Activated T-helper 1 cell treated with anti-CD3 and anti-CD28 coated beads, Interleukin-12 subunit alpha, Interleukin-12 subunit beta, Interleukin-2, Interleukin-4 antibody, amounts not matched to agents 30 ng/mL and 10 ng/mL and 1 ng/mL, durations not matched to agents 14 hours and 24 hours and 36 hours (primary cell): ENCODE measurements around the gene CORO1C. TPM values are rescaled to one million over a fixed set of nuclear protein-coding genes. Genes with fewer than 3 reads are reported as not detected.
A peak's percentile ranks its signal among the peaks of the same experiment; 100 is the strongest.
"Not testable (repeated sequence)": the region's sequence is repeated elsewhere in the genome, so short reads cannot be mapped to it uniquely, and the experiment has no call there.

Experiments
- DNase-seq: peaks from one replicate; pipeline ENCODE4 v3.0.0; 2021; ENCODE audit warnings: low spot score
- H3K27ac Mint-ChIP-seq: one replicate; pipeline ENCODE4 v1.8.0; 2021; ENCODE audit warnings: mild to moderate bottlenecking, mixed read lengths
- H3K27me3 Mint-ChIP-seq: one replicate; pipeline ENCODE4 v1.8.0; 2022; ENCODE audit warnings: mild to moderate bottlenecking, moderate library complexity, mixed read lengths; ENCODE audit not compliant: insufficient read depth
- H3K36me3 Mint-ChIP-seq: one replicate; pipeline ENCODE4 v1.8.0; 2021; ENCODE audit warnings: low read depth, mixed read lengths
- H3K4me1 Mint-ChIP-seq: one replicate; pipeline ENCODE4 v1.8.0; 2021; ENCODE audit warnings: low read depth, mixed read lengths
- H3K4me3 Mint-ChIP-seq: one replicate; pipeline ENCODE4 v1.8.0; 2021; ENCODE audit warnings: mild to moderate bottlenecking, moderate library complexity, mixed read lengths
- H3K9me3 Mint-ChIP-seq: one replicate; pipeline ENCODE4 v1.8.0; 2021; ENCODE audit warnings: mixed read lengths
- intact Hi-C: fragments of 100-400 bp; cut with micrococcal nuclease; formaldehyde crosslinking; loops from one replicate; pipeline ENCODE4 v1.15.1; 2024
- total RNA-seq: library from RNA; stranded (reverse); gene quantifications from 2 replicates; pipeline ENCODE4 v1.2.3, GENCODE V29; 2022

CORO1C gene
- total RNA-seq, 1 donor from 2014 or later: 46.1 TPM

DNA sequence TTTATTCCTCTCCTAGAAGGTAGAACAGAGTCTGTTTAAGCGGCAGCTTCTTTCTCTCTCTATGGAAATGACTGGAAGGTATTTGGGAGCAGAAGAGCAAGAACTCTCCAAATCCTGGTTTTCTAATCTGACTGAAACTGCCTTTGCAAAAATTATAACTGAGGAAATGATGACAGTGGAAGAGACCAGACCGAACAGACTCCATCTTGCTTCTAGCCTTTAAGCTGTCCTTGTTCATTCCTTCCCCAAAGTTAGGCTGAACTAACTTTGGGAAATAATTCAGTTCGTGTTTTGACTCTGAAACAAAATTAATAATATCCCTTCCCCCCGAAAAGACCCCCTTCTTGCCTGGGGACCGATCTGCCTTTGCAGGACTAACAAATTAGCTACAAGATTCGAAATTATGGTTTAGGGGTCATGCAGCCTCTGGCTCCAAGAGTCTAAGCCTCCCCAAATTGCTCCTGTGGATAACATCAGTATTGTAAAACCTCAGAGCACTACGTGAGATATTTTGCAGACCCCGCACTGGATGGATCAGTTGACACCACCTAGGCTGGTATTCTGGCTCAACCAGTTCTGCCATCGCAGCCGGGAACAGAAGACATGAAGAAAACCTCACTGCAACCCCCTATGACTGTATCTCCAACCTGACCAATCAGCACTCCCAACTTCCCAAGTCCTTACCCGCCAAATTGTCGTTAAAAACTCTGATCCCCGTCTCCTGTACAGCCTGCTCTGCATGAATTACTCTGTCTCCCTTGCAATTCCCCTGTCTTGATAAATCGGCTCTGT, 111.8 kb downstream of the CORO1C start:
- DNase-seq: no peak
- intact Hi-C loops: loop anchor here (5.0 kb wide), 3 partner anchors 73 to 478 kb away; partner anchors contain the start of genes CORO1C and UNG
- Mint-ChIP-seq H3K9me3 (peaks cover 15% of the 10 kb centered on the region), H3K36me3 (peaks cover 52% of the 10 kb centered on the region), H3K4me3 (no peak overlapping the region), H3K27ac (peak overlapping the region; percentile 15), H3K4me1 (peaks cover 57% of the 10 kb centered on the region), H3K27me3 (no peaks in the 10 kb centered on the region)

GRCh38 chr12:108618953-108619274, 112.4 kb downstream of the CORO1C start:
- Mint-ChIP-seq H3K9me3 (peaks cover 15% of the 10 kb centered on the region), H3K4me1 (peaks cover 58% of the 10 kb centered on the region), H3K36me3 (peaks cover 54% of the 10 kb centered on the region)
- not testable (repeated sequence) for H3K27ac Mint-ChIP-seq, DNase-seq, H3K4me3 Mint-ChIP-seq, H3K27me3 Mint-ChIP-seq
- intact Hi-C loops: loop anchor here (1.0 to 5.0 kb wide), 6 partner anchors 10 to 478 kb away; partner anchors contain the start of genes CORO1C, FICD and UNG

DNA sequence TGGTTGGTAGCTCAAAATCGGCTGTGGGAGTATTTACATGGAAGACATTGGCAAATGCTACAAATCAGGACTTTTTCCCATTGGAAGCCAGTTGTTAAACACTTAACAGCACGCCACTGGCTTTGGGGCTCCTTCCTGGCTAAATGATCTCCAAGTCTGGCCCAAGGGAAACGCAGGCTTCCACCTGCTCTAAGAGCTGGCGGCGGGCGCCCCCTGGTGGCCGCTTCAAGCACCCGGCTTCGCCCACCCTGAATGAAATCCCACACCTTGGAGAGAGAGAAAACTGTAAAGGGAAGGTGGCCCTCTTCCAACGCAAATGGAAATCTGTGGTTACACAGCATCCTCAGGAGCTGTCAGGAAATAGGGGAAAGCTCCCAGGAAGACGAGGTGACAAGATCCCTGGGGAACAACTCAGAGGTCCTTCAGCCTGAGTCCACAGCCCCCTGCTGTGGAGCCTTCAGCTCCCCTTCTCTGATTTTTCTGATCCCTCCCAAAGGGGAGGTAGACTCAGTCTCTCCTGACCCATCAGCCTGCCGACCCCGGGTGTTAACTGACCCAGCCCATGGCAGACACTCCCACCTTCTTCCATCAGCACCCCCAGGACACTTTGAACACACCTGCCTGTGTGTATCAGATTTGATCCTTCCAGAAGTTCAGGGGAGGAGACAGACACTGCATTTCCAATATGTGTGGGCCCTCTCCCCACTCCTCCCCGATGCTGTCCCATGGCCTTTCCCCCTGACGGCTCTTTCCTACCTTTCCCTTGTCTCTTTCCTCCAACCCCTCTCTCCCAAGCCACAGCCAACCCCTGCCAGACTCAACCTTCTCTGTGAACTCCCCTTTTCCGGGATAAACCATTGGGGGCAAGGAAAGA, 113.0 kb downstream of the CORO1C start:
- Mint-ChIP-seq H3K36me3 (peaks cover 48% of the 10 kb centered on the region), H3K27me3 (peaks cover 2% of the 10 kb centered on the region), H3K4me3 (no peak overlapping the region), H3K27ac (peak overlapping the region; percentile 57), H3K9me3 (peaks cover 15% of the 10 kb centered on the region), H3K4me1 (peaks cover 57% of the 10 kb centered on the region)
- intact Hi-C loops: loop anchor here (1.0 to 5.0 kb wide), 6 partner anchors 11 to 479 kb away; partner anchors contain the start of genes CORO1C, FICD and UNG
- peak; percentile 69 for DNase-seq

DNA sequence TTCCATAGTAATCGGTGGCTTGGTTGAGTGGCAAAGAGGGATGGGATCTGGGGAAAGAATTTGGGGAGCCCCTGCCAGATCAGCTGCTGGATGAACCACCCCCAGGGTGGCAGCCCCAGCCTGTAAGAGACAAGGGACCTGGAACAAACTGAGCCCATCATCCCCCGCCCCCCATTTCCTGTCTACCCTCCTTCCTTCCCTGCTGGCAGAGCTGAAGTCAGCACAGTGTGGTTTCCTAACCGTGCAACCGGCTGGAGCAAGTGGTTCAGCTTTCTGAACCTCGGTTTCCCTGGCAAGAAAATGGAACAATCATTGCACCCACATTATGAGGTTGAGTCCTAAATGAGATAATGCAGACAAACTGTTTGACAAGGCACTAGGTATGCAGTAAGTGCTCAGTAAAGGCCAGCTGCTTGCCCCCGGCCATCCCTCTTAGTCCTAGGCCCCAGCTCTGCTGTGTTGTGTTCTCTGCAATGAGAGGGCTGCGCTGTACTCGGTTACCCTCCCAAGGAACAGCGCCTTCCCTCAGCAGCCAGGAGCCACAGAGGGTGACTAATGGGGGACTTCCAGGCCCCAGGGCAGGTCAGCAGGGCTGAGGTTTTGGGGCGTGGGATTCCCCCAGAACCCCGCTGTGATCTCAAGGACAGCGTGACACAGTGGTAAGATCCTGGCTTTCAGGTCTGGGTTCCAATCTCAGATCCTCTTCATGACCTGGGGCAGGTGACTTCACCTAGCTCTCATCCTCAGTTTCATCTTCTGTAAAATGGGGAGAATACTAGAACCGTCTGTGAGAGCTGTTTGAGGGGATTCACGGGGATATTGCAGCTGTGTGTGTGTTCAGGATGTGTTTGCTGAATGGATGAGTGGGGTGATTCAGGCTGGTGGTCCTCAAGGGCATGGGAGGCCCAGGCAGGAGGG, 114.1 kb downstream of the CORO1C start:
- peaks cover 39% of the 10 kb centered on the region for H3K36me3 Mint-ChIP-seq
- H3K27ac Mint-ChIP-seq: peak overlapping the region; percentile 97
- peaks cover 59% of the 10 kb centered on the region for H3K4me1 Mint-ChIP-seq
- peak; percentile 80 for DNase-seq
- H3K9me3 Mint-ChIP-seq: peaks cover 15% of the 10 kb centered on the region
- H3K27me3 Mint-ChIP-seq: peaks cover 2% of the 10 kb centered on the region
- intact Hi-C loops: loop anchor here (1.0 to 5.0 kb wide), 7 partner anchors 18 to 480 kb away; partner anchors contain the start of genes CORO1C and UNG
- peak overlapping the region; percentile 66 for H3K4me3 Mint-ChIP-seq

DNA sequence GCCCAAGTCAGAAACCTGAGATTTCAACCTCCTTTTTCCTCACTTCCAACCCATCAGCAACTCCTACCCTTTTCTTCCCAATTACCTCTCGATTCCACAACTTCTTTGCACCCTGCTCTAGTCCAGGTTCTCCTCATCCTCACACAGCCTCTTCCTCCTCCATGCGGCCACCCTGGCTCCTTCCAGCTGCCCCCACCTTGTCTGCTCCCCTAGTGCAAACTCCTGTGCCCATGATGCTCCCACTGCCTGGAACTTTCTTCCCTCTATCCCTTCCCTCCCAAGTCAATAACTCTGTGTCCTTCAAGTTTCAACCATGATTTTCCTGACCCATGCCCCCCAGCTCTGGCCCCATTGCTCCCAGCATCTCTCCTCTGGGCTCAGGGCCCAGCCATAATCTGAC, 115.0 kb downstream of the CORO1C start:
- H3K27me3 Mint-ChIP-seq: peaks cover 2% of the 10 kb centered on the region
- intact Hi-C loops: loop anchor here (5.0 kb wide), 3 partner anchors 76 to 481 kb away; partner anchors contain the start of genes CORO1C and UNG
- peaks cover 66% of the 10 kb centered on the region for H3K4me1 Mint-ChIP-seq
- DNase-seq: no peak
- peaks cover 35% of the 10 kb centered on the region for H3K36me3 Mint-ChIP-seq
- H3K9me3 Mint-ChIP-seq: peaks cover 15% of the 10 kb centered on the region
- peak overlapping the region; percentile 66 for H3K4me3 Mint-ChIP-seq
- H3K27ac Mint-ChIP-seq: peak overlapping the region; percentile 97

DNA sequence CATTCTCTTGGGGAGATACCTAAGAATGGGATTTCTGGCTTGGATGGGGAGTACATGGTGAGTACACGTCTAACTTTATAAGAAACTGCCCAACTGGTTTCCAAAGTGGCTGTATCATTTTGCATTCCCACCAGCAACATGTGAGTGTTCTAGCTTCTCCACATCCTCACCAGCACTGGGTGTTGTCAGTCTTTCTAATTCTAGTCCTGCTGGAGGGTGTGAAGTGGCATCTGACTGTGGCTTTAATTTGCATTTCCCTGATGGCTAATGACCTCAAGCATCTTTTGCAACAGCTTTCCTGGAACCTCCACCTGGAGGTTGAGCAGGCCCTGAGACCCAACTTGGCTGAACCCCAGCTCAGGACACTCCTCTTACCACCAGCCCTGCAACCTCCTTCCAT, 115.4 kb downstream of the CORO1C start:
- peaks cover 15% of the 10 kb centered on the region for H3K9me3 Mint-ChIP-seq
- intact Hi-C loops: loop anchor here (5.0 kb wide), 3 partner anchors 76 to 481 kb away; partner anchors contain the start of genes CORO1C and UNG
- DNase-seq: no peak
- H3K27ac Mint-ChIP-seq: peak overlapping the region; percentile 97
- peaks cover 2% of the 10 kb centered on the region for H3K27me3 Mint-ChIP-seq
- no peak overlapping the region for H3K4me3 Mint-ChIP-seq
- peaks cover 66% of the 10 kb centered on the region for H3K4me1 Mint-ChIP-seq
- peaks cover 31% of the 10 kb centered on the region for H3K36me3 Mint-ChIP-seq

DNA sequence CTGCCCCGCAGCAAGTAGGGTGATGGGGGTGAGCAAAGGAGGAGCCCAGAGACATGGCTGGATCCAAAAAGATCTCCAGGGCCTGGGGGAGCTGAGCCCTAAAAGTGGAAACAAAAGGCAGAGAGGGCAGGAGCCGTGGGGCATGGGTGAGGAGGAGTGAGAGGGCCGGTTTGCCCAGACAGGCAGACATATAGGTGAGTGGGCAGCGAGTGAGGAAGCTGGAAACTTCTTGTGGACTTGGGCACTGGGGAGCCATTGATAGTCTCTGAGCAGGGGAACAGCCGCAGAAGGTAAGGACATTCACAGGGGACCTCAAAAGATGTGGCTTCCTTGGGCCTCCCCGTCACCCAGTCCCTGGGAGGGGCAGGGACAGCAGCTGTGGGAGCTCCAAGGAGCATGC, 116.7 kb downstream of the CORO1C start:
- H3K4me3 Mint-ChIP-seq: no peak overlapping the region
- intact Hi-C loops: loop anchor here (5.0 kb wide), 3 partner anchors 78 to 483 kb away; partner anchors contain the start of genes CORO1C and UNG

DNA sequence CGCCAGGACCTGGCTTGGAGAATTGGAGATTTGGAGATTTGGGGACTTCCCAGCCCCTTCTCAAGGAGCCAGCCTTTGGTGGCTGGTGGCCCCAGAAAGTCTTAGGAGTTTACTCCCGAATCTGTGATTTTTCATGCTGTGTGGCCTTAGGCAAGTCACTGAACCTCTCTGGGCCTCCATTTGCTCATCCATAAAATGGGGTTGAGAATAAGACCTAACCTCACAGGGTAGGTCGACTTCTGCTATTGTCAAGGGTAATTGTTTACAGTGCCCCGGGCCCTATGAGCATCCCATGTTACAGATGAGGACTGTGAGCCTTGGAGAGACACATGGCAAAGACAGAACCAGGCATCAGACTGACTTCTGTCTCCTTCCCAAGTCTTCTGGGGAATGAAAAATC, 117.3 kb downstream of the CORO1C start:
- H3K27me3 Mint-ChIP-seq: peaks cover 2% of the 10 kb centered on the region
- H3K36me3 Mint-ChIP-seq: peaks cover 28% of the 10 kb centered on the region
- peaks cover 57% of the 10 kb centered on the region for H3K4me1 Mint-ChIP-seq
- H3K4me3 Mint-ChIP-seq: no peak overlapping the region
- peaks cover 15% of the 10 kb centered on the region for H3K9me3 Mint-ChIP-seq
- DNase-seq: no peak
- intact Hi-C loops: no loop called here
- peak overlapping the region; percentile 61 for H3K27ac Mint-ChIP-seq

More for the DNA sequence above, 116.7 kb downstream of the CORO1C start:
- Mint-ChIP-seq H3K27ac (peak overlapping the region; percentile 61), H3K4me1 (peaks cover 61% of the 10 kb centered on the region), H3K27me3 (peaks cover 2% of the 10 kb centered on the region), H3K9me3 (peaks cover 15% of the 10 kb centered on the region), H3K36me3 (peaks cover 28% of the 10 kb centered on the region)
- DNase-seq: no peak

DNA sequence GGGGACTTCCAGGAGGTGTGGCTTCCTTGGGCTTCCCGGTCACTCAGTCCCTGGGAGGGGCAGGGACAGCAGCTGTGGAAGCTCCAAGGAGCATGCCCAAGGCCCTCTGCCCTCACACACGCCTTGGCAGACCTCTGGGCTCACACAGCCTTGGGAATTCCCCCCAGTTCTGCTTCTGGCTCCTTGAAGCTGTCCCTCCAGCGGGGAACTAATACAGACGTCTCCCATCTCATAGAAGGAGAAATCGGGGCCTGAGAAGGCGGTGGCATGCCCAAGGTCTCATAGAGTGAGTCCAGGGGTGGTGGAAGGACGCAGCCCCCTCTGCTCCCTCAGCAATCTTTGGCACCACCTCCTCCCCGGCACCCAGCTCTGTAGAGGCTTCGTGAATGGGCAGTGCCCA, 117.8 kb downstream of the CORO1C start:
- H3K9me3 Mint-ChIP-seq: peaks cover 15% of the 10 kb centered on the region
- DNase-seq: no peak
- intact Hi-C loops: no loop called here
- H3K36me3 Mint-ChIP-seq: peaks cover 27% of the 10 kb centered on the region
- H3K27ac Mint-ChIP-seq: no peak overlapping the region
- peaks cover 2% of the 10 kb centered on the region for H3K27me3 Mint-ChIP-seq
- H3K4me3 Mint-ChIP-seq: no peak overlapping the region
- H3K4me1 Mint-ChIP-seq: peaks cover 53% of the 10 kb centered on the region

GRCh38 chr12:108612788-108613282, 118.5 kb downstream of the CORO1C start:
- peaks cover 2% of the 10 kb centered on the region for H3K27me3 Mint-ChIP-seq
- no peak overlapping the region for H3K4me3 Mint-ChIP-seq
- peaks cover 15% of the 10 kb centered on the region for H3K9me3 Mint-ChIP-seq
- peaks cover 27% of the 10 kb centered on the region for H3K36me3 Mint-ChIP-seq
- DNase-seq: no peak
- intact Hi-C loops: loop anchor here (1.0 kb wide), 1 partner anchor 190 kb away; no protein-coding TSS in a partner anchor
- H3K4me1 Mint-ChIP-seq: peaks cover 46% of the 10 kb centered on the region
- no peak overlapping the region for H3K27ac Mint-ChIP-seq

DNA sequence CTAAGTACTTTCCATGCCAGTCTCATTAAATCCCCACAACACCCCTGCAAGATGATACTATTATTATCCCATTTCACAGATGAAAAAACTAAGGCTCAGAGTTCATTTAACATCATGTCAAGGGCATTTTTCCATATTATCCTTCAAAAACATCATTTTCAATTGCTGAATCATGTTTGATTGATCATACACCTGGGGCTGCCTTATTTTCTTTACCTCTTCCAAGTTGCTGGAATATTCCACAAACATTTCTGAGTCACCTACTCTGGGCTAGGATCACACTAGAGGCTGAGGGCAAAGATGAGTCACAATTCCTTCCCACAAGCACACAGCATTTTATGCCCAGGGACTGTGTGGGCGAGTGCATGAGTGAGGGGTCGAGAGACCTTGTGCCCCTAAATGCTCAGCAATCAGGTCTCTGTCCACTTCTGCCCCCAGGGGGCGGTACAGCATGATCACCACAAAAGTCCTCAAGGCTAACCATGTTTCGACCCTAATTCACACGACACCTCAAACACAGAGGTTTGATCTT, 119.4 kb downstream of the CORO1C start:
- Mint-ChIP-seq H3K9me3 (peaks cover 13% of the 10 kb centered on the region), H3K36me3 (peaks cover 22% of the 10 kb centered on the region), H3K4me1 (peaks cover 37% of the 10 kb centered on the region), H3K27ac (peak overlapping the region; percentile 1), H3K4me3 (no peak overlapping the region), H3K27me3 (peaks cover 2% of the 10 kb centered on the region)
- intact Hi-C loops: loop anchor here (1.0 kb wide), 1 partner anchor 191 kb away; no protein-coding TSS in a partner anchor
- DNase-seq: peak; percentile 16
